Measurements from ENCODE around the gene GPRIN3. TPM values are rescaled to one million over a fixed set of nuclear protein-coding genes. Genes with fewer than 3 reads are reported as not detected.

Gene GPRIN3
- total RNA-seq, 3 donors from 2014 or later, result 3.3 to 13.2 (median 4.0) TPM

GRCh38 chr4:89245459-89245858 is 62.1 kb downstream of the GPRIN3 start:
- no peak overlapping the region for H3K4me3 ChIP-seq

DNA sequence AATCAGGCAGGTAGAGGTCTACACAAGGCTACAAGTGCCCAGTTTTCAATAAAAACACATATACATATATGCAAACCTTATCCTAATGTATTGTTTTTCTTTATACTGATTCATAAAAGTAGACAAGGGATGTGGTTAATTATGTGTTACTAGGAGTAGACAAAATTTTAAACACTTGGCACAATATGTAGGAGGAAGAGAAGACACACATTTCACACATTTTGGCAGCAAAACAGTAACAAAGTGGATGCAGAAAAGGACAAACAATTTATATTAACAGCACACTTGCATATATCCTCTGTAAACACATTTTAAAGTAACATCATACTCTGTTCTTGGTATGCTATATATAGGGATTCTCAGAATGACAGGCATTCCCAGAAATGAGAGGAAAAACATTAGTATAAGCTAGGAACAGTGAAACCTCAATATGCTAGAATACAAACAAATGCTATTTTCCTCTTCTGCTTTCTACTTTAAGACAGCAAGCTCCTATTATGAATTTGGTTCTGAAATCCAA is 63.8 kb downstream of the GPRIN3 start:
- no peaks in the 10 kb centered on the region for H3K9me3 ChIP-seq
- H3K27ac ChIP-seq, result no peak overlapping the region
- no peak overlapping the region for H3K4me3 ChIP-seq
- no peak for DNase-seq (ENCODE audit: low spot score in 2 of 2)
- no peaks in the 10 kb centered on the region for H3K27me3 ChIP-seq
- no peaks in the 10 kb centered on the region for H3K4me1 ChIP-seq
- no peaks in the 10 kb centered on the region for H3K36me3 ChIP-seq
- intact Hi-C loops (cut with DNase I; ENCODE audit: low total_unique reads), result no loop called here
- TF ChIP-seq POLR2AphosphoS5 (IDR thresholded peaks at IDR 0.05), result no peak
- TF ChIP-seq POLR2A (IDR thresholded peaks at IDR 0.05), result no peak
- no peak for TF ChIP-seq CTCF (IDR thresholded peaks at IDR 0.05)

More at GRCh38 chr4:89245459-89245858, 62.1 kb downstream of the GPRIN3 start:
- intact Hi-C loops (cut with DNase I; ENCODE audit: low total_unique reads), result no loop called here
- no peak overlapping the region for H3K27ac ChIP-seq
- H3K4me1 ChIP-seq, result no peaks in the 10 kb centered on the region
- no peaks in the 10 kb centered on the region for H3K27me3 ChIP-seq
- DNase-seq (ENCODE audit: low spot score in 2 of 2), result no peak
- no peaks in the 10 kb centered on the region for H3K36me3 ChIP-seq
- TF ChIP-seq CTCF (IDR thresholded peaks at IDR 0.05), result no peak
- TF ChIP-seq POLR2AphosphoS5 (IDR thresholded peaks at IDR 0.05), result no peak
- no peak for TF ChIP-seq POLR2A (IDR thresholded peaks at IDR 0.05)
- H3K9me3 ChIP-seq, result no peaks in the 10 kb centered on the region

- intact Hi-C loops (cut with DNase I; ENCODE audit: low total_unique reads), result no loop called here
- Histone ChIP-seq H3K9me3 (no peaks in the 10 kb centered on the region), H3K36me3 (no peaks in the 10 kb centered on the region), H3K27me3 (no peaks in the 10 kb centered on the region), H3K4me1 (no peaks in the 10 kb centered on the region), H3K4me3 (no peak overlapping the region), H3K27ac (no peak overlapping the region)
- no peak for DNase-seq (ENCODE audit: low spot score in 2 of 2)
- TF ChIP-seq POLR2AphosphoS5 (IDR thresholded peaks at IDR 0.05) (no peak), POLR2A (IDR thresholded peaks at IDR 0.05) (no peak), CTCF (IDR thresholded peaks at IDR 0.05) (no peak)
These were observed 64.5 kb downstream of the GPRIN3 start for GRCh38 chr4:89242864-89243732.

DNA sequence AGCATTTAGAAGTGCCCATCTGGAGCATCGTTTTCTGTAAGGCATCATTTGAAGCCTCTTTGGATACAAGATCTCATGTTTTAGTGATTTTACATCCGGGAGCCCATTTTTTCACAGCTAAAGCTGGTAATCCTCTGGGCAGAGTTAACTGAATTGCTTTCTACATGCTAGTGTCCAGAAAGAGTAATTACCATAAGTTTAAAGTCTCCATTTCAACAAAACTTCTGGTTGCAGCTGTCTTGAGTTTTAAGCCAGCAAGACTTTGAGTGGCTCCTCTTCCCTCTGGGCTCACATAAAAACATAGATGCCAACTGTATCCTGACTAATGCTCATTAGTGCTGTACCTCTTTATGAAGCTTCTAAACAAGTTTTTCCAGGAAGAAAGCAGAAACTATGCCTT is 65.4 kb downstream of the GPRIN3 start:
- H3K27ac ChIP-seq, result no peak overlapping the region
- no peaks in the 10 kb centered on the region for H3K4me1 ChIP-seq
- no peaks in the 10 kb centered on the region for H3K9me3 ChIP-seq
- H3K36me3 ChIP-seq, result no peaks in the 10 kb centered on the region
- TF ChIP-seq POLR2A (IDR thresholded peaks at IDR 0.05) (no peak), CTCF (IDR thresholded peaks at IDR 0.05) (no peak), POLR2AphosphoS5 (IDR thresholded peaks at IDR 0.05) (no peak)
- intact Hi-C loops (cut with DNase I; ENCODE audit: low total_unique reads), result no loop called here
- no peak overlapping the region for H3K4me3 ChIP-seq
- DNase-seq (ENCODE audit: low spot score in 2 of 2), result no peak
- no peaks in the 10 kb centered on the region for H3K27me3 ChIP-seq

GRCh38 chr4:89230271-89230670 is 77.3 kb downstream of the GPRIN3 start:
- DNase-seq (ENCODE audit: low spot score in 2 of 2), result no peak
- Histone ChIP-seq H3K4me3 (no peak overlapping the region), H3K27ac (no peak overlapping the region), H3K27me3 (no peaks in the 10 kb centered on the region), H3K36me3 (no peaks in the 10 kb centered on the region), H3K9me3 (no peaks in the 10 kb centered on the region), H3K4me1 (no peaks in the 10 kb centered on the region)
- no peak for TF ChIP-seq CTCF (IDR thresholded peaks at IDR 0.05)
- no peak for TF ChIP-seq POLR2AphosphoS5 (IDR thresholded peaks at IDR 0.05)
- TF ChIP-seq POLR2A (IDR thresholded peaks at IDR 0.05), result no peak
- intact Hi-C loops (cut with DNase I; ENCODE audit: low total_unique reads), result no loop called here
